Stimulated activated naive CD4-positive, alpha-beta T cell (primary cell): ENCODE measurements around the gene ERC1.
"Not testable (repeated sequence)": the region's sequence is repeated elsewhere in the genome, so short reads cannot be mapped to it uniquely, and the experiment has no call there.

Experiments used
- DNase-seq, 6 experiments: peaks; one replicate each; lab custom pipeline; 2025; lab: John Stamatoyannopoulos, UW

The ERC1 gene

DNA sequence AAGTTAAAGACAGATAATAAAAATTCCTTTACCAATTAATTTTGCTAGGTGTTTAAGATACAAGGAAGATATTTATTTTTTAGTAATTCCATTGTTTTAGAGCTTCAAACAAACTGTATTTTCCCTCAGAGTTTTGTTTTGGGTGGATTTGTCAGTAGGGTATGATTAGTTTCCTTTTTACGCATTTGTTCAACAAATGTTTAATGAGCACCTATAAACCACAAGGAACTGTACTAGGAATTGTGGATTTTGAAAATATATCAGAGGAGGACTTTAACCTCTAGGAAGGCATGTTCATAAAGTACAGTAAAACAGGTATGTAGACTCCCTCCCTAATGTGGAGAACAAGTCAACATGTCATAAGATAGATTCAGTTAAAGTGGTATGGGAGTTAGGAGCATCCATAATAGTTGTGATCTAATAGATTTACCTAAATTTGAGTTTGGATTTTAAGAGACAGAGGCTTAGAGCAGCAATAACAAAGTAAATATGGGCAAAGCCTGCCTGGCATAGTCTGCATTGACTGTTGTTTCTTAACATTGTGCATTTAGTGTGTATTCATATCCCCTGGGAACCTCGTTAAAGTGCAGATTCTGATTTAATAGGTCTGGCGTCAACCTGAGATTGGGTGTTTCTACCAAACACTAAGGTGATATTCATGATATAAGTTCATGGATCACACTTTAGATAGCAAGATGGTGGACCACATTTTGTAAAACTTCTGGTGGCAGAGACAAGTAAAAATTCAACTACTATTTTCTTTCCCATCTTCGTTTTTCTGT is 232.0 kb downstream of the ERC1 start:
- DNase-seq = no peak

GRCh38 chr12:1226951-1227350 is 235.9 kb downstream of the ERC1 start:
- no peak for DNase-seq

DNA sequence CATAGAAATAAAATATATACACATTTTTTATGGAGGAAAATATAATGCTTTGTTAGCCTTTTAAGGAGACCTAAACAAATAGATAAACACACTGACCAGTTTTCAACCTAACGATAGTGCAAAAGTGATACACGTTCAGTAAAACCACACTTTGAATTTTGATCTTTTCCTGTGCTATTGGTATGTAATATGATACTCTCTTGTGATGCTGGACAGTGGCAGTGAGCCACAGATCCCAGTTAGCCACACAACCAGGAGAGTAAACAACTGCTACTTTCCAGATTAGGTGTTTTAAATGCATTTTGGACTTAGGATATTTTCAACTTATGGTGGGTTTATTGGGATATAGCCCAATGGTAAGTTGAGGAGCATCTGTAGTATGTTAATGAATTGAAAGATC is 243.1 kb downstream of the ERC1 start:
- no peak for DNase-seq

DNA sequence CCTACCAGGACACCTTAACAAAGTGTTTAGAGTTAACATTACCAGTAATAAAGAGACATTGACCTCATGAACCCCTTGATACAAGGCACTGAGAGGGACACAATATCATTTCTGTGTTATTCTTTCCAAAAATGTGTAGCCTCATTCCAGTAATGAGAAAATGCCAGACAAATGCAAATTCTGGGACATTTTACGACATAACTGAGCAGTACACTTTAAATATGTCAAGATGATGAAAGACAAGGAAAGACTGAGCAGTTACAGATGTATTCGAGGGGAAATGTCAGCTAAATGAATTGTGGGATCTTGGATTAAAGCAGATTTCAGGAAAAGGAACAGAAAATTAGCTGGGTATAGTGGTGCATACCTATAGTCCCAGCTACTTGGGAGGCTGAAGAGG is 255.6 kb downstream of the ERC1 start:
- DNase-seq = no peak

DNA sequence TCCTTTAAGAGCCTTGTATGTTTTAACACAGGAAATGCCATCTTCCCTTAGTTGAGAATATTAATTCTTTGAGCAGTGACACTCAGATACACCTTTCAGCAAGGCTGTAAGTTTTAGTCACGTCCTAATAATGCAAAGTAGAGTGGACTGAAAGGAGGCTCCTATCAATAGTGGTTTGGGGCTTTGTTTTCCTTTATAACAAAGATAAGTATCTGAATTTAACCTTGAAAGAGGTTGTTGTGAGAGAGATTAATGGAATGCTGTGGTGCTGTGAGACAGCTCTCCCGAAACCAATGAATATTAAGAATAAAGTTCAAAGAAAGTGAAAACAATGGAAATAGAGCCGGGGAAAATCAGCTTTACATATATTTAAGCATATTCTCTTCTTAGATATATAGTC is 259.6 kb downstream of the ERC1 start:
- no peak for DNase-seq

GRCh38 chr12:1252758-1253157 is 261.7 kb downstream of the ERC1 start:
- DNase-seq = no peak

DNA sequence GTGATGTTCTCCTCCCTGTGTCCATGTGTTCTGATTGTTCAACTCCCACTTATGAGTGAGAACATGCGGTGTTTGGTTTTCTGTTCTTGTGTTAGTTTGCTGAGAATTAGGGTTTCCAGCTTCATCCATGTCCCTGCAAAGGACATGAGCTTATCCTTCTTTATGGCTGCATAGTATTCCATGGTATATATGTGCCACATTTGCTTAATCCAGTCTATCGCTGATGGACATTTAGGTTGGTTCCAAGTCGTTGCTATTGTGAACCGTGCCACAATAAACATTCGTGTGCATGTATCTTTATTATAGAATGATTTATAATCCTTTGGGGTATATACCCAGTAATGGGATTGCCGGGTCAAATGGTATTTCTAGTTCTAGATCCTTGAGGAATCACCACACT is 264.1 kb downstream of the ERC1 start:
- DNase-seq = not testable (repeated sequence)

GRCh38 chr12:1255854-1256253 is 264.8 kb downstream of the ERC1 start:
- DNase-seq = not testable (repeated sequence)

- DNase-seq = no peak
Measured at GRCh38 chr12:1256285-1256684, 265.3 kb downstream of the ERC1 start.

DNA sequence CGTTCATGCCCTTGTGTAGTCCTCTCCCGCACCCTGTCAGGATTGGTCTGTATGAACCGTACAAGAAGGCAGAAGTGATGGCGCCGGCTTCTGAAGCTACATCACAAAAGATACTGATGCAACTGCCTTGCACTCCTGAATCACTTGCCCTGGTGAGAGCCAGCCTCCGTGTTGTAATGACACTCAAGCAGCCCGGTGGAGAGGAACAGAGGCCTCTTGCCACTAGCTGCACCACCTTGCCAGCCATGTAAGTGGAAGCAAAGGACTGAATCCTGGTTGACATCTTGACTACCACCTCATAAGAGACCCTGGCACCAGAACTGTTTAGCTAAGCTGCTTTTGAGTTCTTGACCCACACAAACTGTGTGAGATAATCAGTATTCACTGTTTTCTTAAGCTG is 266.0 kb downstream of the ERC1 start:
- DNase-seq = no peak

DNA sequence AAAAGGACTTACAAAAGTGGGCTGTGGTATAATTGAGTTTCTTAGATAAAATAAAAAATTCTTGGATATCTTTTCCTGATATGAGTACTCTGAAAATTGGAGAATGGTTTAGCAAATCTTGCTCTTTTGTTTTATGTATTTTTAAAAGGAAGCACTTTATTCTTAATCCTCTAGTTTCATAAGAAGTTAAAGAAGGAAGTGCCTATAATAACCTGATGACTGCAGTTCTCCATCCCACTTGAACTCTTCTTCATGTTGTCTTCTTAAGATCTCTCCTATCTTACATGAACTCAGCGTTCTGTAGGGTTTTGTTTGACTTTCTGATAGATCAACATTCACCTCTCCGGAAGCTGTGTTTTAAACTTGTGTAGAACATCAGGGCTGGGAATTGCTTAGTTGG is 271.0 kb downstream of the ERC1 start:
- no peak for DNase-seq

DNA sequence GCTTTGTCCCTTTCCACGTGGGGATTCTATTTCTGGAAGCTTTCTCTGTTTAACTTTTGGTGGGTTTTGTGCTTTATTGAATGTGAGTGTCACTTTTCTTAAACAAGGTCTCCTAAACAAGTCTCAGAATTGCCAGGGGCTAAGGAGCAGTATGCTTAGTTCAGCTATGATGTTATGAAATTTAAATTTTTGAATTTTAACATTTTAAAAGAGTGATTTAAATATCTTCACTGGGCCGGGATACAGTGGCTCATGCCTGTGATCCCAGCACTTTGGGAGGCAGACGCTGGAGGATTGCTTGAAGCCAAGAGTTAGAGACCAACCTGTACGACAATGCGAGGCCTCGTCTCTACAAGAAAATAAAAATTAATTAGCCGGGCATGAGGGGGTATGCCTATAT is 276.2 kb downstream of the ERC1 start:
- DNase-seq = no peak

DNA sequence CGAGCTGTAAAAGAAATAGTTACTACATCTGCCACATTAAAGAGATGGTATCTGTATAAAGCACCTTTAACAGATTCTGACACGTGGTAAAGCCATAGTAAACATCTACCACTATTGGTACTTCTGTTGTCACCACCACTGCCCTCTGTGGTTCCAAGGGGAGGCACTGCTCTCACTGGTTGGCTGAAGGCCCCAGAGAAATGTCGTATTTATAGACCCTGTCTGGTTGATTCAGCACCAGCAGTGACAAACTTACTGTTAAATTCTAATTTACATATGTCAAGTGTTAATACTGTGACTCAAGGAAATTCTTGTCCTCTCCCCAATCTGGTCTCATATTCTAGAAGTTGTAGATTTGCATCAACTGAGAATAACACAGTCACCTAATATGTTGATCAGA is 281.1 kb downstream of the ERC1 start:
- DNase-seq = no peak

DNA sequence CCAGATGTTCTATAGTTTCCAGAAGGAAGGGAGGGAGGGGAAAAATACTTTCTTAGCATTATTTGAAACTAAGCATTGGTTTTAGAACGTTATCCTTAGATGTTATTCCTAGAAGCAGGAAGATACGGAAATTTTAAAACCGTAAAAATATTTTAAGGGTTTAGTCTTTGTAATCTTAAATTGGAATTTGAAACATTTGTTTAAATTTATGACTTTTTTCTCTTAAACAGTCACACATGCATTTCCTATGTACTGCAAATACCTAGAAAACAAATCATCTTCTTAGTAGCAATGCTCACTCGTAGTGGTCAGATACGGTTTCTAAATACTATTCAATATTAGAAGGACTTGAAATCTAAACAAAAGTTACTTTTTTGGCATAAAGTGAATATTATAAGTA is 282.0 kb downstream of the ERC1 start:
- DNase-seq = no peak

GRCh38 chr12:1277905-1278304 is 286.9 kb downstream of the ERC1 start:
- peak; percentile 6 to 67 (median 53) for DNase-seq

DNA sequence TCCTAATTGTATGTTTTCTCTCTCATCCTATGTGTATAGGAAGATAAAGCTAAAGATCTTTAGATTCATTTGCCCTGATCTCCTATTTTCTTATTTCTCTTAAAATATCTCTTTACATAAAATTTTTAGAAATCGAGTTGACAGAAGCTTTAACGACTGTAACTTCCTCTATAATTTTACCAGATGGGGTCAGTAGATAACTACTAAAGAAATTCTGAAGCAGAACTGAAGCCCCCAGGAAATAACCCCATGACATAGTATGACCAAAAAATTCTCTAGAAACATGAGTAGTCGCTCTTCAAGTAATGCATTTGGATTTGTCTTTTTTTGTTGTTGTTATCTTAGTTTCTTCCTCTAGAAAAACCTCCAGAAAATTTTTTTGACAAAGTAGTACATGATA is 288.0 kb downstream of the ERC1 start:
- DNase-seq = no peak

GRCh38 chr12:1280059-1280458 is 289.0 kb downstream of the ERC1 start:
- DNase-seq = no peak

DNA sequence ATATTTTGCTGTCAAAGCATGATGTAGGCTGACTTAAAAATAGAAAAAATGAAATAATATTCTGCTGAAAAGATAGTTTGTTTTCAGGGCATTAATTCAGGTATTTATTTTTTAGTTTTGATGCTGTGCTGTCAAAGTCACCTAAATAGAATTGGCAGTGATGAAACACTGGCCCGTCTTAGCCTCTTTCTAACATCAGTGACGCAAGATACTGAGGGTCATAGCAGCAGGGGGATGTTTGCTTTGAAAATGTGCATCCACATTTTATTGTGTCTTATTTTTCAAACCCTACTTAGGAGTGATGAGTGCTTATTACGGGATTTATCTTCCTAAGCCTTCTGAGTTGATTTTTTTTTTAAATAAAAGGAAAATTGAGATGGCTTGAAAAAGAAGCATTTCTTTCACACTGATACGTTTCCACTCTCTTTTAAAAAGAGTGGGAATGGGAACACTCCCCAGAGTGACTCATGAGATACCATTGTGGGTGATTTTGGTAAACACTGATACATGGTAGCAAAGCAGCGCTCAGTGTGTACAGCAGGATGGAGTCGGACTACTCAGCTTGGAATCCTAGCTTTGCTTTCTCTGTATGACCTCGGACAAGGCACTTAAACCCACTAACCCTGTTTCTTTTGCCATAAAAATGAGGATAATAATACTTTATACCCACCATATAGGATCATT is 290.8 kb downstream of the ERC1 start:
- no peak for DNase-seq

- no peak for DNase-seq
Measured at GRCh38 chr12:1282670-1283315, 291.8 kb downstream of the ERC1 start.

DNA sequence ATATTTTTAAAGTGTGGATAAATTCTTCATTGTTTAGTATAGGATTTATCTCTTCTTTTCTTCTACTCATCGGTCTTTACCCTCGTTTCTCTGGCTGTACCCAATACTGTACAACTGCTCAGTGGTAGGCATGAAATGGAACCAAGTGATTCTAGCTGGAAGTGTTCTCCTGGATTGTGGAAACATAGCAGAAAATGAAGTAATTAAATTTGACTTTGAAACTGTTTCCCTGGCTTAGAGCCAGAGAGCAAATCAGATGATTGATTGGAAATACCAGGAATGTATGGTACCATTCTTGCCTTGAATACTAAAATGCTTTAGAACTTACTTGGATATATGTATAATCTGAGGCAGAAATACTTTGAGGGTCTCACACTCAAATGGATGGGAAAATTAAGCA is 292.3 kb downstream of the ERC1 start:
- no peak for DNase-seq

DNA sequence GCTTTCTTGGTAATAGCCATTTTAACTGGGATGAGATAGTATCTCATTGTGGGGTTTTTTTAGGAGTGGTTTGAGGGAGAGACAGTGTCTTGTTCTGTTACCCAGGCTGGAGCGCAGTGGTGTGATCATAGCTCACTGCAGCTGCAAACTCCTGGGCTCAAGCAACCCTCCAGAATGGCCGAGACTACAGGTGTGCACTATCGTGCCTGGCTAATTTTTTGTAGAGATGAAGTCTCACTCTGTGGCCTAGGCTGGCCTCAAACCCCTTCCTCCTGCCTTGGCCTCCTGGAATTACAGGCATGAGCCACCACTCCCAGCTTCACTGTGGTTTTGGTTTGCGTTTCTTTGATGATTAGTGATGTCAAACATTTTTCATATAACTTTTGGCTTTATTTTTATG is 293.6 kb downstream of the ERC1 start:
- no peak for DNase-seq

DNA sequence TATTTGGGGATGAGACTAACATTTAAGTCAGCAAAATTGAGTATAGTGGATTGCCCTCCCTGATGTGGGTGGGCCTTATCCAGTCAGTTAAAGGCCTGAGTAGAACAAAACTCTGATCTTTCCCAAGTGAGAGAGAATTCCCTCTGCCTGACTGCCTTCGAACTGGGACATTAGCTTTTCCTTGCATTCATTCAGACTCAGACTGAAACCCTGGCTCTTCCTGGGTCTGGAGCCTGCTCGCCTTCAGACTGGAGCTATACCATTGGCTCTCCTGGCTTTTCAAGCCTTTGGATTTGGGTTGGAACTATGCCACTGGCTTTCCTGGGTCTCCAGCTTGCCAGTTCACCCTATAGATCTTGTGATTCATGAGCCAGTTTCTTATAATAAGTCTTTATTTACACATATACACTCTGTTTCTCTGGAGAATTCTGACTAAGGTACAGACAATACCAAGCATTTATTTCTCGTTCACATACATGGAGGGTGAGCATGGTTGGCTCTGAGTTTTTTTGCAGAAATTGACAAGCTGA is 296.5 kb downstream of the ERC1 start:
- no peak for DNase-seq

DNA sequence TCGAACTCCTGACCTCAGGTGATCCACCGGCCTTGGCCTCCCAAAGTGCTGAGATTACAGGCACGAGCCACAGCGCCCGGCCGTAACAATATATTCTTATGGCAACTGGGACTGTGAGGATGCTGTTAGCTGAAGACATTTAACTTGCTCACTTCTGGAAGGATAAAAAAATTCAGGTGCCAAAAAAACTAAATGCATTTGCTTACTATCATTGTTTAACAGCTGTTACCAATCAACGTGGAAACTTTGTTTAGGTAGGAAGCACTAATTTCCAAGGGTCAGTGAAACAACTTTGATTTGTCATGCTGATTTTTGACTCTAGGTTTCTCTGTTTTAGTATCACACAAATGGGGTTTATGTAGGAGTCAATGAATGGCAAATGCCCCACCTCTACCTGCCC is 297.3 kb downstream of the ERC1 start:
- no peak for DNase-seq
